PFSK-1 (cell line): ENCODE results near the gene MAEA.

Source experiments
- POLR2AphosphoS5 ChIP-seq: IDR thresholded peaks from 2 replicates; pipeline ENCODE4 v1.6.1; 2012; ENCODE audit warnings: low read depth, mild to moderate bottlenecking, control low read depth, low read length, moderate library complexity
- SIN3A ChIP-seq: IDR thresholded peaks from 2 replicates; pipeline ENCODE4 v1.6.1; 2012; ENCODE audit warnings: mild to moderate bottlenecking, low read length, moderate library complexity, borderline replicate concordance; ENCODE audit not compliant: insufficient read depth
- TAF1 ChIP-seq: IDR thresholded peaks from 2 replicates; pipeline ENCODE4 v1.6.1; 2012; ENCODE audit warnings: low read length, control low read depth, borderline replicate concordance; ENCODE audit not compliant: insufficient read depth
- TF ChIP-seq, protein P1 (sequence below), 2 experiments: IDR thresholded peaks; 2 replicates each; pipeline versions ENCODE4 v1.6.1 to v1.8.0; 2011 to 2012; ENCODE audit warnings: low read depth in 2 of 2, low read length in 2 of 2, control low read depth in 1 of 2, inconsistent platforms in 1 of 2, mild to moderate bottlenecking in 1 of 2, moderate library complexity in 1 of 2; ENCODE audit not compliant: insufficient read depth in 1 of 2

DNA sequence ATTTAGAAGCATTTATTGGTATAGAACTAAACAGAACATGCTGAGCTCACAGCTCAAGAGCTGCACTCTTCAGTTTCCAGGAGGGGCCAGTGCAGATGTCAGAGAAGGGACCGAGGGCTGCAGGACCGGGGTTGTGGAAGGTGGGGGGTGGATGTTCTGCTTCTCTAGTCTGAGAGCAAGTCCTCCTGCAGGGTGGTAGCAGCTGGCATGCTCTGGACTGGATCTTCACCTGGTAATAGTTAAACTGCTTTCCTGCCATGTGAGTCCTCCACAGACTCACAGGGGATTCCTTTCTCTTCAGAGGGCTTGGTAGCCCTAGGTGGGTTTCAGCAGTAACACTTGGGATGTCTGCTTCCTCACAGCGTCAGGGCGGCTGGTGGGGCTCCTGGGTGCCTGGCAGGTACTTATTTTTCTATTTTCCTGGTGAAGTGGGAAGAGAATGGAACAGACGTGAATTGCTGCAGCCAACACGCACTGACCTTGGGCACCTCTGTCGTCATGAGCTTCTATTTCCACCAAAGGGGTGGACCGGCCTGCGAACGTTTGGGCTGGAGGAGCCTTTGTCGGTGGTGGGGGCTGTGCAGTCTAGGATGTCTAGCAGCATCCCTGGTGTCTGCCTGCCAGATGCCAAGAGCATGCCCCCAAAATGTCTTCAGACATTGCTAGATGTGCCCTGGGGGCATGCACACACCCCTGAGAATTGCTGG is 2.5 kb downstream of the MAEA start:
- no peak for TF ChIP-seq POLR2AphosphoS5
- TF ChIP-seq SIN3A = no peak
- TF ChIP-seq TAF1 = no peak
- TF ChIP-seq, protein P1, sequence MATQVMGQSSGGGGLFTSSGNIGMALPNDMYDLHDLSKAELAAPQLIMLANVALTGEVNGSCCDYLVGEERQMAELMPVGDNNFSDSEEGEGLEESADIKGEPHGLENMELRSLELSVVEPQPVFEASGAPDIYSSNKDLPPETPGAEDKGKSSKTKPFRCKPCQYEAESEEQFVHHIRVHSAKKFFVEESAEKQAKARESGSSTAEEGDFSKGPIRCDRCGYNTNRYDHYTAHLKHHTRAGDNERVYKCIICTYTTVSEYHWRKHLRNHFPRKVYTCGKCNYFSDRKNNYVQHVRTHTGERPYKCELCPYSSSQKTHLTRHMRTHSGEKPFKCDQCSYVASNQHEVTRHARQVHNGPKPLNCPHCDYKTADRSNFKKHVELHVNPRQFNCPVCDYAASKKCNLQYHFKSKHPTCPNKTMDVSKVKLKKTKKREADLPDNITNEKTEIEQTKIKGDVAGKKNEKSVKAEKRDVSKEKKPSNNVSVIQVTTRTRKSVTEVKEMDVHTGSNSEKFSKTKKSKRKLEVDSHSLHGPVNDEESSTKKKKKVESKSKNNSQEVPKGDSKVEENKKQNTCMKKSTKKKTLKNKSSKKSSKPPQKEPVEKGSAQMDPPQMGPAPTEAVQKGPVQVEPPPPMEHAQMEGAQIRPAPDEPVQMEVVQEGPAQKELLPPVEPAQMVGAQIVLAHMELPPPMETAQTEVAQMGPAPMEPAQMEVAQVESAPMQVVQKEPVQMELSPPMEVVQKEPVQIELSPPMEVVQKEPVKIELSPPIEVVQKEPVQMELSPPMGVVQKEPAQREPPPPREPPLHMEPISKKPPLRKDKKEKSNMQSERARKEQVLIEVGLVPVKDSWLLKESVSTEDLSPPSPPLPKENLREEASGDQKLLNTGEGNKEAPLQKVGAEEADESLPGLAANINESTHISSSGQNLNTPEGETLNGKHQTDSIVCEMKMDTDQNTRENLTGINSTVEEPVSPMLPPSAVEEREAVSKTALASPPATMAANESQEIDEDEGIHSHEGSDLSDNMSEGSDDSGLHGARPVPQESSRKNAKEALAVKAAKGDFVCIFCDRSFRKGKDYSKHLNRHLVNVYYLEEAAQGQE (IDR thresholded peaks at IDR 0.05; ENCODE audit: insufficient read depth in 1 of 2, low read depth in 2 of 2, low read length in 2 of 2) = no peak
